AG04449 (cell line): Measurements from ENCODE around the gene FITM1.

ENCODE experiments used
- CTCF ChIA-PET: fragments of 350-600 bp; formaldehyde crosslinking; extraction: SDS; loops from one replicate; lab custom pipeline; 2021; ENCODE audit warnings: antibody characterized with exemption; lab: Yijun Ruan, JAX
- POLR2A ChIA-PET: fragments of 400-600, 350-600 bp; formaldehyde crosslinking; extraction: SDS; loops from one replicate; lab custom pipeline; 2020; ENCODE audit warnings: antibody characterized with exemption, inconsistent platforms; lab: Yijun Ruan, JAX
- DNase-seq: peaks from one replicate; pipeline ENCODE4 v3.0.0-alpha.2; 2010; ENCODE audit warnings: low read depth, low spot score
- H3K4me3 ChIP-seq: 2 replicates; pipeline ENCODE4 v1.5.1; 2011; ENCODE audit warnings: low read depth, mild to moderate bottlenecking, control low read depth, low read length
- CTCF ChIP-seq: IDR thresholded peaks from one replicate; pipeline ENCODE4 v1.5.1; 2011; ENCODE audit warnings: mild to moderate bottlenecking, moderate library complexity, low read length, control low read depth, inconsistent platforms; ENCODE audit not compliant: insufficient read depth; ENCODE audit errors: missing control alignments

The FITM1 gene

GRCh38 chr14:24181371-24182077, 51.1 kb downstream of the FITM1 start:
- ChIA-PET POLR2A (interaction anchor here (0.6 to 0.9 kb wide), 3 partner anchors 8 to 19 kb away, joined by 3 to 4 read pairs (median 4); partner anchors contain the start of gene TM9SF1), CTCF (interaction anchor here (1.0 to 3.3 kb wide), 3 partner anchors 21 to 123 kb away, joined by 3 to 18 read pairs (median 4); partner anchors contain the start of gene IRF9)
- DNase-seq, result no peak
- no peak overlapping the region for H3K4me3 ChIP-seq
- TF ChIP-seq CTCF, result no peak
